Activated effector memory CD4-positive, alpha-beta T cell treated with anti-CD3 and anti-CD28 coated beads, Interleukin-2, amount 50 U/mL, for 16 hours (primary cell): ENCODE measurements around the gene SEMG1.

Experiments used
- DNase-seq: peaks from one replicate; pipeline ENCODE4 v3.0.0-alpha.2; 2020

Gene SEMG1

GRCh38 chr20:45206725-45207124, at the start of gene SEMG1:
Gene SEMG1 (plus strand): TSS chr20:45207033. CDS start chr20:45207054, 21 bp downstream.
- DNase-seq, result no peak

DNA sequence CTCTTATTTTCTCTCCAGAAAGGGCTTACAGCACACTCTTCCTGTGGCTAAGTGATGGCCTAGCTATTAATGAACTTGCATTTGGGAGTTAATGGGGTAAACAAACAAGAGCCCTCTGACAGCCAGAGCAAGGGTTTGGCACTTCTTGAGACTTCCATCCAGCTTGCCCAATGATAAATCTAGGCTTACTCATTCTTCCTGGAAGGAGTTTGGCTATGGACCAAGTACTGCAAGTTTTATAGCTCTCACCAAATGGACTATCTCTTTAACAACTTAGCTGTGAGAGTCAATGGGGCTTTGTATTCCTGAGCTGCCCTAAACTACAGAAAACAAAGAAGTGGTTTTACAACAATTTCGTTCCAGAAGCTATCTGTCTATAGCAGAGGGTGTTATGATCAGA, 48.9 kb upstream of the SEMG1 start:
- no peak for DNase-seq

DNA sequence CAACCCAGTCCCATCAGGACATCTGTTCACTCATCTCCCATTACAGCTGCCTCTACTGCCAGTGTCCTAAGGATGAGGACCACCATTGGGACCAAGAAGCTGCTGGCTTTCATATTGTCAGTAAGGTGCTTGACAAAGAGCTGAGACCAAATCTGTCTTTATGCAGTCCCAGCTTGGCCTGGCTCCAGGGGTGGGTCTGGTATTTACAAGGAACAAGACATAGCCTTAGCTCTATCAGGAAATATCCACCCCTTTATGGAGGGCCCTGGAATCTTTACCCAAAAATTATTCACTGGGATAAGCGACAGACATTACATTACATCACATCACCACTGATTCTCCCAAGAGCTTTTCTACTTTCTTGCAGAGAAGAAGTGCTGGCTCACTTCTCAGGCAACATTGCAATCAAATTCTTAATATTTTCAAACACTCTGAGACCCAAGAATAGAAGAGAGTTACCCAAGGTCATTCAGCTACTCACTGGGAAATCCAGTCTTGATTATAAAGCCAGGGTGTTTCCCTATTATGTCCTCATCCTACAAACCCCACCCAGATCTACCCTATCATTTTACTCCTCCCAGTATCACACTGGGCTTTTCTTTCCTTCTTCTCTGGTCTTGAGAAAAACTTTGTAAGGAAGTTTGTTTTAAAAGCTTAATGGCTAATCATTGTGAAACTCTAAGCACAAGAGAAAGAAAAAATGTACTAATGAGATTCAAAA, 43.6 kb upstream of the SEMG1 start:
- DNase-seq, result no peak

DNA sequence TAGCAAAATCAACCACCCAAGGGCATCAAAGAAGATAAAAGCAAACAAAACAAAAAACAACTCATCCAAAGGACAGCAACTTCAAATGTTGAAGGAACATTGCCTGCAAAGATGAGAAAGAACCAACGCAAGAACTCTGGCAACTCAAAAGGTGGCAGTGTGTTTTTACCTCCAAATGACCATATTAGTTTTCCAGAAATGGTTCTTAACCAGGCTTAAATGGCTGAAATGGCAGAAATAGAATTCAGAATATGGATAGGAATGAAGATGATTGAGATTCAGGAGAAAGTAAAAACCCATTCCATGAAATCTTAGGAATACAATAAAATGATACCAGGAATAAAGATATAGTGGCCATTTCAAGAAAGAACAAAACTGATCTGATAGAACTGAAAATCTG, 41.9 kb upstream of the SEMG1 start:
- DNase-seq, result no peak

DNA sequence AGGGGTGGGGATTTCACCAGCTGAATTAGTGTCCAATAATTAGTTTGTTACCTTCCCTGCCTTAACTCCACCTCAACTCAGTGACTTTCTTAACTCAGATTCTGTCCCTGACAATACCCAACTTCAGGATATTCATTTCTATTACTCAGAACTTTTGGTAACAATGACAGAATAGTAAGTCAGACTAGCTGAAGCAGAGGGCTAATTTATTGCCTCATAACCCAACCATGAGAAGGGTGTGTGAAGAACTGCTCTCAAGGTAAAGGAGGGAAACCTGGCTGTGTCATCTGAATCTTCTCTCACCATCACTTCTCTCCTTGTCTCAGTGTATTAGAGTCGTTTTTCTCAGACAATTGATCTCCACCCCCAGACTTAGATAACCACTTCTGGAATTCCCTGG, 33.3 kb upstream of the SEMG1 start:
- DNase-seq, result no peak

GRCh38 chr20:45174434-45175364, 32.1 kb upstream of the SEMG1 start, which contains the start of gene PI3:
Gene PI3 (plus strand): TSS chr20:45174902. CDS start chr20:45174923, 21 bp downstream.
- no peak for DNase-seq

DNA sequence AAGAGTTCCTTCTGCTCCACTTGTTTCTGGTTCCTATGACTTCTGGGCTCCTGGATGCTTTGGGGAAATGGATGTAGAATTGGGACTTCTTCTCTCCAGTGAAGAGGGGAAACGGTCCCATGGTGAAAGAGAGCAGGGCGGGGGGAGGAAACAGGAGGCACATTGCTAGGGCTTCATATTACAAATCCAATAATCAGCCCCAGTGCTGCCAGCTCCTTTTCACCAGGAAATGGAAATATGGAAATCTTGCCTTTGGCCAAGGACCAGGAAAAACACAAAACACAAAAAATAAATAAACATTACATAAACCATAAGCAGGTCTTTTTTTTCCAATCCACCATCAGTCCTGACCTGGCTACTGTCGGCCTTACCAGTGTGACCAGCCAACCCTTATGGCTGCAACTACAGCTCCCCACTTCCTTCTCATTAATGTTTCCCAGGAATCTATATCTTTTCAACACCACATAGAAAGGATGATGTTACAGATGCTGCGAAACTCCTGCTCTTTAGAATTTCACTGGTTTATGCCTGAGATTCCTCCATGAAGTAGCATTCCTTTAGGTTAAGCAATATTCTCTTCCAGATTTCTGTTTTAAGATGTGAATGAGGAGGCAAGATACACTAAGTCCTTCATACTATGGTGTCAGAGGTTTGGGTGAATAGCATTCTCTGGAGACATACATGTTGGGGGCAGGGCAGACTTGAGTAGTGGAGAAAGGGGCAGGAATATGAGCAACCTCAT, 30.1 kb upstream of the SEMG1 start:
- DNase-seq, result no peak

- no peak for DNase-seq
Measured at GRCh38 chr20:45179166-45179565, 27.7 kb upstream of the SEMG1 start.

GRCh38 chr20:45181639-45182038, 25.2 kb upstream of the SEMG1 start:
- no peak for DNase-seq

- DNase-seq, result no peak
Measured at GRCh38 chr20:45183084-45183483, 23.7 kb upstream of the SEMG1 start.

DNA sequence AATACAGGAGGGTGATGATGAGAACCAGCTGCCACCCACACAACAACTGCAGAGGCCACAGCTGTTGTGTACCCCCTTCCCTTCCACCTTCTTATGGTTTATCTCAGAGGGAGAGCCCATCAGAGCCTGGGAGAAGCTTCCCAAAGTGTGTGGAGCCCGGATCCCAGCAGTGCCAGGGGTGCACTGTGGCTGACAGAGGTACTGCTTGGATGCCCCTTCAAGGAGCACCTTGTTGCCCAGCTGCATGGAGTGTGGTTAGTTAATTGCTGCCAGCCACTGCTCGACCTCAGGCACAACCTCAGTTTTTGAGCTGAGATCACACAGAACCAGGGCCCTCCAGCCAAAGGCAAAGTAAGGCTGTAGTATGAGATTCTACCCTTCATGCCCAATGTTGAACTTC, 19.1 kb upstream of the SEMG1 start:
- no peak for DNase-seq

DNA sequence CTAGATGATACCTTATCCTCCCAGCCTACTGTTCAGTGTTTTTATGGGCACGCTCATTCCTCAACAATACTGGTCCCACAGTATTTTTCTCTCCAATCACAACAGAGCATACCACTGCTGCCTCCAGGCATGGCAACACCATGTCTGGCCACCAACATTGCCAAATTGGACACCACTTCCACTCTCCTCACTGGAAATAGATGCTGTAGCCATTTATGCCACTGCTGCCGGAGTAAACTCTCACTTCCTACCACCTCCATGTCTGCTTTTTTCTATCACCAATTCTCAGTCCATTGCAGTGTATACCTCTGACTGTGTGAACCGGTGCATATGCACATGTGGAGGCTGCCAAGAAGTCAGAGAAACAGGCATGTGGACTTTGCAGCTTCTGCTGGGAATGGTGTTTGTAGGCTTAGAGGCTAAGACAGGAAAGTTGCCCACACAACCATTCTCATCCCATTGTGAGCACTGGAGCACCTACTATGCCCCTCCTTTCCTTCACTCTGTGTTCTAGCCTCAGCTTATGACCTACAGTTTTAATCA, 17.7 kb upstream of the SEMG1 start:
- no peak for DNase-seq

DNA sequence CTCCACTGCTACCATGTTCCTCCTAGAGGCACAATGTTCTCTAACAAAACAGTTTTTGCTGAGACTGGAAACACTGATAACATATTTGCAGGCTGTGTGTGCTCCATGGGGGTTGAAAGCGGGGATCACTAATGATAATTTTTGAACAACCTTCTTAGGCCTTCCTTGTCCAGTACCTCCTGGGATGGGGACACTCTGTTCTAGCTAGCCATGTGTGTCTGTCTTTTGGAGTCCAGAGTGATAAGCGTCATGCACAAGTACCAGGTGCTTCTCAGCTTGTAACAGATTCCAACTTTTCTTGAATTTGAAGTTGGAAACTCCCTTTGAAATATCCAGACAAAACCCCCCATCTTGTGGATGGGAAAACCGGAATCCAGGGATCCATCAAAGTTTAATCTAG, 17.0 kb upstream of the SEMG1 start:
- no peak for DNase-seq

DNA sequence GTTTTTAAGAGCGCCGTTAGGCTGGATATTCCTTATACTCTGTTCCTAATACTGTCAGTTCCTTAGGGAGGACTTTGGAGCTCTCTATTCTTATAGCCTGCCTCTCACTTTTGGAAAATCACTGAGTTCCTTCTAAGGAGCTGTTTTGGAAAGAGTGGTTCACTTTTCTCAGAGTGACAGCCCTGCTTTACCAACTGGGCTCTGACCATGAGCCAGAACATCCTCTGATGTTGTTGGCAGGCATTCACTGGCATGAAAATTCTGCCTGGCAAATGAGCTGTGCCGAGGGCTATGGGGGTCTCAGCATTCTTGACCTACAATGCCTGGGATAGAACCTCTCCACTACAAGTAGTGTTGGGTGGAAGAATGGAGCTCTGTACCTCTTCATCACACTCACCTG, 14.9 kb upstream of the SEMG1 start:
- DNase-seq, result no peak

GRCh38 chr20:45193331-45193730, 13.5 kb upstream of the SEMG1 start:
- no peak for DNase-seq

GRCh38 chr20:45209924-45210323, 3.1 kb downstream of the SEMG1 start:
- no peak for DNase-seq

- no peak for DNase-seq
Measured at GRCh38 chr20:45211569-45212474, 5.0 kb downstream of the SEMG1 start.

GRCh38 chr20:45212836-45213235, 6.0 kb downstream of the SEMG1 start:
- no peak for DNase-seq

DNA sequence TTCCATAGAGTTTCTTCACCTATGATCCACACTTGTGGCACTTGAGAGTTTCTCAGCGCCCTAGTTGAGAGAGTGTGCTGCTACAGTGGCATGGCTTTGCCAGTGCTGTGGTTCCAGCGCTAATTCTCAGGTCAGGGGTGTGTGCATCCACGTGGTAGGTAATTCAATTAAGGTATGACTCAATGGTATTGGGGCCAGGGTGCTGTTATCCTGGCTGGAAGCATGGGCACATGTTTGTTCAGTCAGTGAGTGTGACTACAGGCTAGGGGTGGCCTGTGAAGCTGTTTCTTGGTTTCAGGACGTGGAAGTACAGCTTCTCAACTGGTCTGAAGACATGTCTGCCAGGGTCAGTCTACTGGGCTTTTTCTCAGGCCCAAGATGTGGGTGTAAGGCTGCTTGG, 11.3 kb downstream of the SEMG1 start:
- no peak for DNase-seq

DNA sequence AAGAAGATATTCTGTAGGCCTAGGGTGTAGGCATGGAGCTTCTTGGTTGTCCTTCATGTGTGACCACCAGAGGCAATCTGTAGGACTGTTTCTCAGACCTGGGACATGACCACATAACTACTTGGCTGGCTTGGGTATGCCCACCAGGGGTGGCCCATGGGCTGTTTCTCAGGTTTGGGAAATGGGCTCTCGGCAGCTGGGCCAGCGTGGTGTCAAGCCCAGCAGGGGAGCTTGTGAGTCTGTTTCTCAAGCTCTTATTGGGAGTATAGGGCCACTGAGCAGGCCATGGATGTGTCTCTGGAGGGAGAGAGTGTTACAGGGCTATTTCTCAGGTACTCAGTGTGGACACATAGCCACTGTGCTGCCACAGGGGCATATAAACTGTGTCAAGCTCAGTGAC, 11.8 kb downstream of the SEMG1 start:
- DNase-seq, result no peak

GRCh38 chr20:45221076-45221475, 14.2 kb downstream of the SEMG1 start, which contains the start of gene SEMG2:
Gene SEMG2 (plus strand): TSS chr20:45221373. CDS start chr20:45221390, 17 bp downstream.
- DNase-seq, result no peak

GRCh38 chr20:45223136-45223535, 16.3 kb downstream of the SEMG1 start:
- DNase-seq, result no peak
